Fibroblast of the aortic adventitia (primary cell): Measurements from ENCODE around the gene NEDD4L. TPM values are rescaled to one million over a fixed set of nuclear protein-coding genes. Genes with fewer than 3 reads are reported as not detected.

ENCODE experiments used
- DNase-seq: peaks from one replicate; pipeline ENCODE4 v3.0.0-alpha.2; 2010; ENCODE audit warnings: low read depth
- H3K4me3 ChIP-seq: 2 replicates; pipeline ENCODE4 v1.5.1; 2011; ENCODE audit warnings: low read depth, mild to moderate bottlenecking, control low read depth, low read length, moderate library complexity
- total RNA-seq: library from RNA; depleted of rRNA; stranded (reverse); fragments of >200 nt; gene quantifications from 2 replicates; pipeline ENCODE4 v1.2.3, GENCODE V29; 2012; ENCODE audit warnings: low replicate concordance
- TF ChIP-seq, protein P1 (sequence below): IDR thresholded peaks from 2 replicates; pipeline ENCODE4 v1.5.1; 2011; ENCODE audit warnings: mild to moderate bottlenecking, low read length, control low read depth, inconsistent platforms; ENCODE audit not compliant: insufficient read depth

Gene NEDD4L
- total RNA-seq, 1 donor = 22.2 TPM

DNA sequence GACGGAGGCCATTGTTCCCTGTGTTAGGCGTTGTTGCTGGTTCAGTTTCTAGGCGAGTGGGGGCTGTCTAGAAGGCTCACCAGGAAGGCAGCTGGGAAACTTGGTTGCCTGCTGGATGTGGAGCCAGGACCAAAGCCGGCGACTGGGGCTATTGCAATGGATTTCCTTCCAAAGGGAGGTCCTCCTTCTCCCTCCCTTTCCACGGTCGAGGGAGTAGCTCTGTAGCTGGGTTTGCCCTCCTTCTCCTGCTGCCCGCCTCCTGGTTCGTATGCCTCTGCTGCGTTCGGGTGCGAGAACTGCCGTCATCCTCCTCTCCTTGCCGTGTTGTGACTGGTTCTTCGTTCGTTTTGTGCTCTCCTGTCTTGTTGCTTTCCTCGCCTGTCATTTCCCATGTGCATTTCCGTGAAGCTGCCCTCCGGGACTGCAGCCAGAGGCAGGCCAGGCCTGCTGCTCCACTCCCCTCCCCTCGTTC is 203.4 kb downstream of the NEDD4L start:
- H3K4me3 ChIP-seq = no peak overlapping the region
- no peak for DNase-seq

DNA sequence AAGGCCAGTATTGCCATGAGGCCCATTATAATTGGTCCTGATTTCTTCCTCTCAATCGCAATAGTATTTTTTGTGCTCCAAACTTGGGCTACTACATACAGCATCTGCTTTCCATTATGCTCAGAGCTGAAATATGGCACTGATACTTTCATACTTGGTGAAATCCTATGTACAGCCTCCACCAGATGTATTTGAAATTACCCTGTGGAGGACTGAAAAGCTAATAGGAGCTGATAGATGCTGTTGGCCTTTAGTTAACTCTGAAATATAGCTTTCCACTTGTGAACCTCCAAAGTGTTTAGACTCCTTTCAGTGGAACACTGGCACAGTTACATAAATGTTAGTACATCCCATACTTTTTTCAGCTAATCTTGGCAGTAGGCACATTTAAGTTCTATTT is 205.7 kb downstream of the NEDD4L start:
- TF ChIP-seq, protein P1, sequence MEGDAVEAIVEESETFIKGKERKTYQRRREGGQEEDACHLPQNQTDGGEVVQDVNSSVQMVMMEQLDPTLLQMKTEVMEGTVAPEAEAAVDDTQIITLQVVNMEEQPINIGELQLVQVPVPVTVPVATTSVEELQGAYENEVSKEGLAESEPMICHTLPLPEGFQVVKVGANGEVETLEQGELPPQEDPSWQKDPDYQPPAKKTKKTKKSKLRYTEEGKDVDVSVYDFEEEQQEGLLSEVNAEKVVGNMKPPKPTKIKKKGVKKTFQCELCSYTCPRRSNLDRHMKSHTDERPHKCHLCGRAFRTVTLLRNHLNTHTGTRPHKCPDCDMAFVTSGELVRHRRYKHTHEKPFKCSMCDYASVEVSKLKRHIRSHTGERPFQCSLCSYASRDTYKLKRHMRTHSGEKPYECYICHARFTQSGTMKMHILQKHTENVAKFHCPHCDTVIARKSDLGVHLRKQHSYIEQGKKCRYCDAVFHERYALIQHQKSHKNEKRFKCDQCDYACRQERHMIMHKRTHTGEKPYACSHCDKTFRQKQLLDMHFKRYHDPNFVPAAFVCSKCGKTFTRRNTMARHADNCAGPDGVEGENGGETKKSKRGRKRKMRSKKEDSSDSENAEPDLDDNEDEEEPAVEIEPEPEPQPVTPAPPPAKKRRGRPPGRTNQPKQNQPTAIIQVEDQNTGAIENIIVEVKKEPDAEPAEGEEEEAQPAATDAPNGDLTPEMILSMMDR = no peak
- no peak overlapping the region for H3K4me3 ChIP-seq
- peak; percentile 47 for DNase-seq

More for the DNA sequence above, 203.4 kb downstream of the NEDD4L start:
- TF ChIP-seq, protein P1 = no peak

DNA sequence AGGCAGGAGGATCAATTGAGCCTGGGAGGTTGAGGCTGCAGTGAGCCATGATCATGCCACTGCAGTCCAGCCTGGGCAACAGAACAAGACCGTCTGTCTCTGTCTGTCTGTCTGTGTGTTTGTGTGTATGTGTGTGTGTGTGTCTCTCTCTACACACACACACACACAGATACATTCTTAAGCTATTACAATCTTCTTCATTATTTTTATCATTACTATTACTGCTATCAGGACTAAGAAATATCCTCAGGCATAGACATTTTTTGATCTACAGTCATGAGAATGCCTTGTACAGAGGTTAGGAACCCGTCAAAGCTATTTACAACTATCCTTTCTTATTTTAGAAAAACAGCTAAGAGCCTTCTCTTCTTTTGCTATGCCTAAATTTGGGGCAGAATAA is 207.4 kb downstream of the NEDD4L start:
- no peak for DNase-seq
- TF ChIP-seq, protein P1 = no peak
- no peak overlapping the region for H3K4me3 ChIP-seq

GRCh38 chr18:58252166-58252565 is 208.1 kb downstream of the NEDD4L start:
- TF ChIP-seq, protein P1 = no peak
- no peak overlapping the region for H3K4me3 ChIP-seq
- DNase-seq = no peak

GRCh38 chr18:58253318-58253717 is 209.3 kb downstream of the NEDD4L start:
- DNase-seq = no peak
- H3K4me3 ChIP-seq = no peak overlapping the region
- TF ChIP-seq, protein P1 = no peak

DNA sequence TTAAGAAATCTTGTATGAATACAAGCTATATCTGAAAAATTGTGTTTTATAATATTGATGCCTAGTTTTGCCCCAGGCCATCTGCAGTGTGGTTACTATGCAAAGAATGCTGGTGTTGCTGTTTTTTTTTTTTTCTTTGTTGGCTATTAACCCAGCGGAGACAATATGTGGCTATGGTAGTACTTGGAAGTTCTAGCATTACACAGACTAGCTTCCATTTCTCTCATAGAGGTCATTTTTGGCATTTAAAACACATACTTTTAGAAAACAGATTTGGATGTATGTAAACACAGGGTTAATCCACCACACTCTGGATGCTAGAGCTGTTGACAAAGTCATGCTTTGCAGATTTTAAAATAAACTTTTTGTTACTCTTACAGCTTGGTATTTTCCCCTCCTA is 209.8 kb downstream of the NEDD4L start:
- DNase-seq = no peak
- TF ChIP-seq, protein P1 = no peak
- H3K4me3 ChIP-seq = no peak overlapping the region

DNA sequence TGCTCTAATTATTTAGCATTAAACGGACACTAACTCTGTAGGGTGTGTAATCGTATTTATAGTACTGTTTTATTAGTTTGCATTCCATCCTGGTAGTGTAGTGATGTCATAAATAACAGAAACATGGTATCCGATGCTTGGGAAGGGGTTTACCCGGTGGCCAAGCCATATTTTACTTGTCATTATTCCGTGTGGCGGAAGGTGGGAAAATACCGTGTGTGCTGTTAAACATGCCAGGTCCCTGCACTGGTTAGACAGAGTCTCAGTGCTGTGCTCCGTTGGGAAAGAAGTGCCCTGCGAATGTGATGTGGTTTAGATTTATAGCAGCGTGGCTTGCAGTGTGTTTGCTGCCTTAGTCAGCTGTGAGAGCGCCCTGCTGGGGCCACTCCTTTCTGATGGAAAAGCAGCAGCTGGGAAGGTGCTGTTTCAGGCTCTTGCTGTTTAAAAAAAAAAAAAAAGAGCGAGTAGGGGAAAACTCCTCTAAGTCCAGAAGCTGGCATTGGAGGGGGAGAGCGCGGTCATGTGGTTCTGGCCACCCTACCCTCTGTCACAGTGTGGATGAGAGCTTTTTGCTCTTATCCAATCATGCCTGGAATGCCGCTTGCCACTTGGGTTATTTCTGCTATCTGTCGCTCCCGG is 211.0 kb downstream of the NEDD4L start:
- DNase-seq = no peak
- TF ChIP-seq, protein P1 = no peak
- no peak overlapping the region for H3K4me3 ChIP-seq
